ENCODE data around the gene UVRAG.

- TF ChIP-seq POLR2A (IDR thresholded peaks at IDR 0.05; ENCODE audit: low read length) (no peak), GATA1 (IDR thresholded peaks at IDR 0.05; ENCODE audit: low read depth, low read length) (no peak)
Measured at GRCh38 chr11:75816561-75817239, 1.7 kb downstream of the UVRAG start.
